Urothelium cell line (cell line): ENCODE results near the gene ITGAV.
A peak's percentile ranks its signal among the peaks of the same experiment; 100 is the strongest.

Source experiments
- DNase-seq: peaks from one replicate; pipeline ENCODE4 v3.0.0; 2011; ENCODE audit warnings: low spot score, mixed read lengths
- FAIRE-seq: peaks from 2 replicates; lab custom pipeline; 2011; peaks lifted over from hg19 to GRCh38; lab: Jason Lieb, UNC

Gene ITGAV

DNA sequence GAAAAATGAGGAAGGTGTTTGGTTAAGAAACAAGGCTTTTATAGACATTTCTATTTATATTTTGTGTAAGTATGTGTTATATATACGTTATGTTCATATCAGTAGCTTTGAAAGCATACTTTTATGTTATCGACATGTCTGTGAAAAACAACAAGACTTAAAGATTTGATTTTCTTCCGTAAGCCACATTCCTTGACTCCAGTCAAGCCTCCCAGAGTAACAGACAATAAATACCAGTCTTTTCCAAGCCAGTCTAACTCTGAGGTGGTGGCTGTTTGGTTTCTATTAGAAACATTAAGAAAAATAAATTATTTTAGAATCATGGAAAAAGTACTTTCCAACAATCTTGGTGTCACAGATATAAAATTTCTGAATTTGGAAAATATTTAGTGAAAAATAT lies 16.3 kb upstream of the ITGAV start:
- FAIRE-seq (no peak), DNase-seq (no peak)

DNA sequence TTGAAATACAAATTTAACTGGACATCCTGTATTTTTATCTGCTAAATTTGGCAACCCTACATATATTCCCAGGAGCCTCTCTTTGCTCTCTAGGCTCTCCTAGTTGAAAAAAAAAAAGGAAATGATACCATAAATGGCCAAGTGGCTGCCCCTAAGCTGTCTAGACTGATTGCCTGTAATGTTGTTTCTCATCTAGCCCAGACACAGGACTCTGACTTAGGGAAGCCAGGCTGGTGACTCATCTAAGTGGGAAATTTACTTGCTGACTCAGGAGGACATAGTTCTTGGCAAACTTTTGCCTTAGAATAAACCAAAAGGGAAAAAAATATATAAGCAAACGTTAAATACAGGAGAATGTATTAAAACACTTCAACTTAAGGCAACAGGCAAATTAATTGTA lies 14.6 kb upstream of the ITGAV start:
- DNase-seq (peak; percentile 87), FAIRE-seq (no peak)

DNA sequence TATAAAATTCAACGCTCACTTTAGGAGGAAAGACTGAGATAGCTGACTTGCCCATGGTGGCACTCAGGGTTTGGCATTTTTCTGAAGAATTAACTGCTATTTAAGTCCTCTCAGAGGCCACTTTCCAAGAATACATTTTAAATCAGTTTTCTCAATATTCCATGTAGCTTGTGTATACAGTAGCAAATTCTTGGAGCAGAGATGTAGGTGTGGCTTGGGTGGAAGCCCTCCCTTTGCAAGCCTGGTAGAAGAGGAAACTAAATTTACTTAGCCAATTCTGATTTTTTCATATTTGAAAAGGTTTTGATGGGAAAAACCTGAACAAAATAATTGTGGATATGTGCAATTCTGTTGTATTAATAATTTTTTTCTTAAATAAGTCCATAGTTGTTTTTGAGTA lies 14.0 kb upstream of the ITGAV start:
- no peak for DNase-seq
- FAIRE-seq = no peak

DNA sequence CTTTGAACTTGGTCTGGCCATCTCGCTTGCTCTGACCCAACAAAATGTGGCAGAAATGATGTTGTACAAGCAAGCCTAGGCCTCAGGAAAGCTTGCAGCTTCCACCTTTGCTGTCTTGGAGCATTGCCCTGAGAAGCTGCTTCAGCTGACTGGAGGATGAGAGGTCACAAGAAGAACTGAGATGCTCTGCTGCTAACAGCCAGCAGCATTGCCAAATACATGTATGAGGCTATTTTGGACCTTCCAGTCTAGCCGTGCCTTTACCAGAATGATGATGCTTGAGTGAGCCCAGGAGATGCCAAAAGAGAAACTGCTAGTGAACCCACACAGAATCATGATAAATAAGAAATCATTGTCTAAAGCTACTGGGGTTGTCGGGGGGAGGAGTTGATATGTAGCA lies 13.2 kb upstream of the ITGAV start:
- FAIRE-seq = no peak

DNA sequence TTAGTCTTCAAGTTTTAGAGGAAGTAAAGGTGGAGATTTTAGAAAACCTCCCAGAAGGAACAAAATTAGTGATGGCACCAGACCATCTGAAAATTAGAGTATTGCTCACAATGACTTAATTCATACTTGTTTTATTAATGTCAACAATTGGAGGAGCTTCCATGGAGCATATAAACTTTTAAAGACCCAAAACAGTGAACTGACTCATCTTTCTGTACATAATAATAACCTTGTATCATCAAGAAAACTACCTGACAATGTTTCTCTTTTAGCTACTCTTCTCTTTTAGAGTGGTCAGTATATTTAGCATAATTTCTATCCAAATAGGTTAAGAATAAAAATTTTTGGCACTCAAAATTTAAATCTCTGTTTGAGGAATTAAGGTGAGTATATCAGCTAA lies 7.2 kb upstream of the ITGAV start:
- DNase-seq (no peak), FAIRE-seq (no peak)

More for the DNA sequence above, 13.2 kb upstream of the ITGAV start:
- no peak for DNase-seq

DNA sequence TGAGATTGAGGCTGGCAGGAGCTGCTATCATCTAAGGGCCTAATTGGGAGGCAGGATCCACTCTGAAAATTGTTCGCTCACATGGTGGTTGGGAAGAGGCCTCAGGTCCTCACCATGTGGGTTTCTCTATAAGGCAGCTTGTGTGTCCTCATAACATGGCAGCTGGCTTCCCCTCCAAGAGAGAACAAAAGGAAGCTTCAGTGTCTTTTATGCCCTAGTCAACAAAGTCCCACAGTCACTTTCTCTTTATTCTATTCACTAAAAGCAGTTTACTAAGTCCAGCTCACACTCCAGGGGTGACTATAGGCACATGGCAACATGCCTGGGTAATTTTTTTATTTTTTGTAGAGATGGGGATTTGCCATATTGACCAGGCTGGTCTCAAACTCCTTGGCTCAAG lies 5.8 kb upstream of the ITGAV start:
- DNase-seq (no peak), FAIRE-seq (no peak)

DNA sequence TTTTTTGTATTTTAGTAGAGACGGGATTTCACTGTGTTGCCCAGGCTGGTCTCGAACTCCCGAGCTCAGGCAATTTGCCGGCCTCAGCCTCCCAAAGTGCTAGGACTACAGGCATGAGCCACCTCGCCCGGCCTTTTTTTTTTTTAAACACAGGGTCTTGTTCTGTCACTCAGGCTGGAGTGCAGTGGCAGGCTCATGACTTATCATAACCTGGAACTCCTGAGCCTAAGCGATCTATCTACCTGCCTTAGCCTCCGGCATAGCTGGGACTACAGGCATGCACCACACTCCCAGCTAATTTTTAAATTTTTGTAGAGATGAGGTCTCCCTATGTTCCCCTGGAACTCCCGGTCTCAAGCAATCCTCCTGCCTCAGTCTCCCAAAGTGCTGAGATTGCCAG lies 1.4 kb upstream of the ITGAV start:
- DNase-seq (no peak), FAIRE-seq (no peak)

DNA sequence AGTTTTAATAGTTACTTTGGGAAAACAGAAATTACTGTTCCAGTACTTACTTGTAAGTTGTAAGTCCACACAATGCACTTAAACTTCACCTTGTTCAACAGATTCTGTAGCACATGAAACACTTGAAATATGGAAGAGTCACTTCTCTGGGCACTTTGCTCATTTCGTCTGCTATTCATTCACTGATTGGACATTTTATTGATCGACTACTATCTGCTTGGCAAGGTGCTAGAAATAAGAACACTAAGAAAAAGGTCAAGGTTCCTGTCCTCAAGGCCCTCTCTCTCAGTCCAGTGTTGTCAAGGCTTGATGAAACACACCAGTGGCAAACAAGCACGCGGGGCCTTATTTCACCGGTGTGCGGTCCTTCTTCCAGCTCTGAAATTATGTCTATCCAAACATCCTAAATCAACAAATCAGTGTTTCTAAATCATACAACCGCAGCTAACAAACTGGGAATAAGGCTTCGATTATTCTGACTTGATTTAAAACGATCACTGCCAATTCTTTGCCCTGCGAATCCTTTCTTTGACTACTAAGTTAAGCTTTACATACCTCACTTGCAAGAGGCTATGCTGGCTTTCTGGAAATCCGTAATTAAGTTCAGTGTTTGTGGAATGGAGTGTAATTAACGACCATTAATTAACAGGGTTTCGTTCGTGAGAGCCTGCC lies 780 bp upstream of the ITGAV start:
- DNase-seq (no peak), FAIRE-seq (no peak)

DNA sequence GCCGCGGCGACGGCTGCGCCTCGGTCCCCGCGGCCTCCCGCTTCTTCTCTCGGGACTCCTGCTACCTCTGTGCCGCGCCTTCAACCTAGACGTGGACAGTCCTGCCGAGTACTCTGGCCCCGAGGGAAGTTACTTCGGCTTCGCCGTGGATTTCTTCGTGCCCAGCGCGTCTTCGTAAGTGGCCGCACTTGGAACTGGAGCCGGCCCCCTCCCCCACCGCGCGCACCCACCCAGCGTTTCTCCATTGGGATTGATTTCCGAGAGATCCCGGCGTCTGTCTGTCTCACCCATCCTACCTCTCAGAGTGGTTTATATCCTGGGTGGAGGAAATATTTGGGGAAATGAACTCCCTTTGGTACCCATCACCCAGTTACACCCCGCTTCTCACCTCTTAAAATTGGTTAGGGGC lies 498 bp downstream of the ITGAV start:
- no peak for FAIRE-seq
- DNase-seq = peak; percentile 39

DNA sequence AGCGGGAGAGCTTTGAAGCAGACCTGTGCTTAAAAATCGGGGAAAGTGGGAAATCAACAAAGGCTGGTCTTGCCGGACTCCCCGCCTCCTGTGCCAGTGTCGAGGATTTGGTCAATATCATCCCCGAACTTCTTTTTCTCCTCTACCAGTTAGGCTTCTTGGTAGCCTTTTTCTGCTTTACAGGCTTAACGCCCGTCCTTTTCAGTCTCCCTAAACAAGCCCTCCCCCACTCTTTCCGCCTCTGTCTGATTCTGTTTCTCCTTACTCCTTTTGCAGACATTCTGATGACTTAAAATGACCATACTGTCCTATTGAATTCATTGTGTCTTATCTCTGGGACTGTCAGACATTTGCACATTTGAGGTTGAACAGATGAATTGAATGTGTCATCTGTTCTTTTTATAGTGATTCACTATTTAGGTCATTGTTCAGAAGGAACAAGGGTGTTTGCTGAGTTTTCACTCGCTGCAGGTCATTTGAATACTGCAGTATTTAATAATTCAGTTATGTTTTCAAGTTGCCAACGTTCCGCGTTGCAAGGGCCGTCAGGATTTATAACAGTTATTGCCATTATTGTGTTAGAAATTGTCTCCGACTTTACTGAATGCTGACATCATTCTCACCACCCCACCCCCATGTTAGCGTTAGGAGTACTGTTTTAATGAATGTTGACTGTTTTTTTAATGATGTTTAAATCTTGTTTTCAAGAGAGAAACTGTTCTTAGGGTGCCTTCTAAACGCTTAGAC lies 1.1 kb downstream of the ITGAV start:
- DNase-seq = peak; percentile 23
- FAIRE-seq = no peak

DNA sequence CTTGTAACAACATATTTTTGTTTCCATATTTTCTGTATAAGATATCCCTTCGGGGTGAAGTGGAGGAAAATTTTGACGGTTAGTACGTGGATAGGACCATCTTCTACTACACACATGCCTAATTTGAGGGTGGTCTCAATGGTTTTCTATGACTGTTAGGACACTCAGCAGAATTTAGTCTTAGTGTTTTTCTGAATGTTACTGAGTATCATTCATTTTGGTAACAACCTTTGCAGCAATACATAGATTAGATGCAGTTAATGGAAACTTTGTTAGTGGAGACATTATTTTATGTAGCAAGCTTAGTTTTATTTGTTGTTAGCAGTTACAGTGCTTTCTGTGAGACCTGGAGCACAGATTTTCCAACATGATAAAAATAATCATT lies 1.6 kb downstream of the ITGAV start:
- no peak for DNase-seq
- FAIRE-seq = no peak

DNA sequence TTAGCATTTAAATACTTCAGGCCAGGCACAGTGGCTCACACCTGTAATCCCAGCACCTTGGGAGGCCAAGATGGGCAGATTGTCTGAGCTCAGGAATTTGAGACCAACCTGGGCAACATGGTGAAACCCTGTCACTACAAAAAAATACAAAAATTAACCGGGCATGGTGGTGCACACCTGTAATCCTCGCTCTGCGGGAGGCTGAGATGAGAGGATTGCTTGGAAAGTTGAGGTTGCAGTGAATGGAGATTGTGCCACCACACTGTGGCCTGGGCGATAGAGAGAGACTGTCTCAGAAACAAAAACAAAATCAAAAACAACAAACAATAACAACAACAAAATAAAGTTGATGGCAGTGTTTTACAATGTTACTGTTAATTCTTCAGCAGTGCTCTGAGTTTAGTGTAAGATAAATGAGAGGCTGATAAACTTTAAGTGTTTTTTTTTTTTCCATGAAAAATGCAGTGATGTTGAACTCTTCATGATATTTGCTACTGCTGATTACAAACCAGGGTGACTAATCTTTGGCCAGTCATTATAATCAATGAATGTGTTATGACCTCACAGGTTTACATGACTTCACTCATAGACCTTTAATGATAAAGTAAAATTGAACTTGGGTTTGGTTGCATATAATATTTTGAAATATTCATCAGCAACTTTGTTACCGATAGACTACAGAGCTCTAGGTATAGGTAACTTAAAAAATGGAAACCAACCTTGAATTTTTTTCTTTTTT lies 2.5 kb downstream of the ITGAV start:
- FAIRE-seq = no peak
- no peak for DNase-seq

DNA sequence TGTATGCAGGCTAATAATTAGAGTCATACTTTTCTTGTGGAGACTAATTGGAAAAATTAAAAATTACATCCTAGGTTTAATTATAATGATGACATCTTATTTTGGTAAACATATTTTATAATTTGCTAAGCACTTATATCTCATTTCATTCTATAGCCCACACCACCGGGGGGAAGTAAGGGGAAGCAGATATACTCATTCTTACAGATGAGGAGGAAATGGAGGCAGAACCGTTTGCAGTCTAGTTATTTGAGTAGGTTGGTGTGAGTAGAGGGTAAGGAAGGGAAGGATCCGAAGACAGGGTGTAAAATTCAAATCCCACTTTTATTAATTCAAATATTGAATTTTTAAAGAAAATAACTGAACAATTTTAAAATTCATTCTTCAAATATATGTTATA lies 3.7 kb downstream of the ITGAV start:
- no peak for DNase-seq
- FAIRE-seq = no peak

DNA sequence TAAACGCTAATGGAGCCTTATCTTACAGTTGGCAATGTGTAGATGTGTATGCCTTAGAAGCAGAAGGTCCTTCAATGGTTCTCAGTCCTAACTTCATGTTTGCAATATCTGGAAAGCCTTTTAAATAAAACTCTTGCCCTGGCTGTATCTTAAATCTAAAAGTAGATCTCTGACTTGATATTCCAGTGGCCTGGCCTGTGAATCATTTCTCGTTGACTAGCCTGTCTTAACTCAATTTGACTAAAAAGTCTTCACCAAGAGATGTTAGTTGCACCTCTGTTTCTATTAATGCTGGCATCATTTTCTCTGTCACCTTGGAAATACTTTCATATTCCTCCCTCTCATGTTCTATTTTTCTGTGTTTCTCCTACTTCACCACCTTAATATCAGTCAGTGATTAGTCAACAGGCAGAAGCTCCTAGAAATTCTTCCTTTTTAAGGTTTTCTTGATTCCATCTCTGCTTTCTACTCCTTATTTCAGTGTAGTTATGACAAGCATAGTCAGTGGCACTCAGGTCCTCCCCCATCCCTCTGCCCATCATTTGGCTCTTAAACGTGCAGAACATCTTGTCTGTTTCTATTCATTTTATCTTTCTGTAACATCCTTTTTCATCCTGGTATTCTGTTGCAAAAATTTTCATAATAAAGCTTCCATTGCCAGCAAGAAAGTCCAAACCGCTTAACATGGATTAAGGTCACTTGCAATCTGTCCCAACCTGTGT lies 4.3 kb downstream of the ITGAV start:
- FAIRE-seq = no peak
- no peak for DNase-seq

DNA sequence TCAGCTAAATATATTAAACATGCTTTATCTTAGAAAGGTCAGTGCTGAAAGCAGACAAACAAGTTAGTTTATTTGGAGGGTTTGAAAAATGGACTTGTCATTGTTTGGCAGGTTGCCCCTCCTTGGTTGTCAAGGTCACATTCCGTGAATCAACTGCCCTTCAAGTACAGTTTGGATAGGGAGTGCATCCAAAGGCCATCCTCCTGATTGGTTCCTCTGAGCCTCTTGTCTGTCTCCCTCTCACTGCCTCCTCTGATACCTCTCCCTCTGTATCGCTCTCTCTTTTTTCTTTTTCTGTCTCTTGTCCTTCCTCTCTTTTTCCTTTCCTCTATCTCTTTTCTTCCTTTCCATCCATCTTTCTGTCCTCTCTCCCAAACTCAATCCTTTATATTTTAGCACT lies 5.4 kb downstream of the ITGAV start:
- peak; percentile 5 for DNase-seq
- FAIRE-seq = no peak

DNA sequence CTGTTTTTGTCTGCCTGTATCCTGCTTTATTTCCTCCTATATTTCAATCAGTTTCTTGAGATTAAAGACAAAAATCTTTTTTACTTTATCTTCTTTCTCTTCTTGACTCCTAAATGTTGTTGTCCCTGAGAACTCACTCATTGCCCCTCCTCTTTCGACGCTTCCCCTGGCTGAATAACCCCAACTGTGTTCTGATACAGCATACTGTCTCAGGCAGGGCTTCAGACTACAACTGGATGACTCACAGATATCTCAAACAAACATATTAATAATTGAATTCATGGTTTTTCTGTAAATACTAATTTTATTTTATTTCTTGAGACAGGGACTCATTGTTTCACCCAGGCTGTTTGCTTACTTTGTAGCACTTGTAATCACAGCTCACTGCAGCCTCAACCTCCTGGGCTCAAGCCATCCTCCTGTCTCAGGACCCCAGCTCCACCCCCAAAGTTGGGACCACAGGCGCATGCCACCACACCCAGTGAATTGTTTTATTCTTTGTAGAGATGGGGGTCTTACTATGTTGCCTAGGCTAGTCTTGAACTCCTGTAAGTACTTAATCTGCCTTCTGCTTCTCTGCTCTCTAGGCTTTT lies 9.4 kb downstream of the ITGAV start:
- DNase-seq (no peak), FAIRE-seq (no peak)

DNA sequence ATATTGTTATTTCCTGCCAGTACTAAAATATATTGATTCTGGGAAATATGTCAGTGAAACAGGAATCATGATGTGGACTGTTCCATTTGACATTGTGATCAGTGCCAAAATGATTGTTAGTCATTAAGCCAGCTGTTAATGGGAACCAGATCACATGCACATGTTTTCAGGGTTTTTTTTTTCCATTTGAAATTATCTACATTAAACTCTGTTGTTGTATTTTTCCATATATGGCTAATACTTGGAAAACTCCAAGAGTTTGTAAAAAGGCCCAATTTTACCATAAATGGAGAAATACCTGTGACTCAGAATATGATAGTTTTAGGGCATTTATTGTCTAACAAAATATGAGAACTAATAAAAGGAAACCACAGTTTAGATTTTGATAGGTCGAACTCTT lies 13.4 kb downstream of the ITGAV start:
- DNase-seq (no peak), FAIRE-seq (no peak)

DNA sequence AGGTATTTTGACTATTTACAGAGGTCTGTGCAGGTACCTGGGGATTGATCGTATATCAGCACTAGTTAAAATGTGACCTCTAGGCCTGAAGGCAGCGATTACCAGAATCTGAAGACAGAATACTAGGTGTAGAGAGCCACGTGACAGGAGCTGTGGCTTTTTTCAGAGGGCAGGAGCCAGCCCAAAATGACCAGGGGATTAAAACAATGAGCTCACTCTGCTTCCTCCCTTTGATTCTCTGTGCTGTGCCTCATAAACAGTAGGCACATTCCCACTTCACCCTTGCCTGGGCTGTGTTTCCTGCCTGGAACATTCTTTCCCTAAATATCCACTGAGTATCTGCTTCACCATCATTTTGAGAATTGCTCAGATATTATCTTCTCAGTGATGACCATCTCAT lies 15.2 kb downstream of the ITGAV start:
- FAIRE-seq = no peak
- no peak for DNase-seq

DNA sequence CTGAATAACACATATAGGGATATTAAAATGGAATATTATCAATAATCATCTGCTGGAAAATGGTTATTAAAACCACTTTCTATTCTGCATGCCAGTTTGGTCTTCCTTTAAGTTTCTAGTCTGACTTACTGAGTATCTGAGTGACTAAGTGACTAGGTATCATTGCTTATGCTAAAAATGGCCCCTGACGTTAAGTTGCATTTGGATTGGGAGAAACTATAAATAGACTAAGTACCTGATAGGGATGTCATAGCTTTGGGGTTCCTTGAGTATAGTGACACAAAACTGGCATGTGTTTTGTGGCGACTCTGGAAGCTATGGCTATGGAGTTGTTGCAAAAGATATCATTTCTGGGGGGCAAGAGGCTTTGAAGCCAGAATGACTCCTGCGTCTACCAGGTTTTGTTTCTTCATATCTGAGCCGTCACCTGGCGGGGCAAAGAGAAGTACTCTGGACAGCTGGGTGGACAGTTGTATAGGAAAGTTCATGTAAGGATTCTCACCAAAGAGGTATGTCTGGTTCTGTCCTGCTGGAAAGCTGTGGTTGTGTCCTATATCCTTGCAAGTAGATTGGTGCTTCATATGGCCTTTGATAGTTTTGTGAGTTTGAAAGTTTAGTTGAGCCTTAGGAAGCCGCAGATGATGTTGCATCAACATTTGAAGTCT lies 17.9 kb downstream of the ITGAV start:
- DNase-seq (no peak), FAIRE-seq (no peak)

DNA sequence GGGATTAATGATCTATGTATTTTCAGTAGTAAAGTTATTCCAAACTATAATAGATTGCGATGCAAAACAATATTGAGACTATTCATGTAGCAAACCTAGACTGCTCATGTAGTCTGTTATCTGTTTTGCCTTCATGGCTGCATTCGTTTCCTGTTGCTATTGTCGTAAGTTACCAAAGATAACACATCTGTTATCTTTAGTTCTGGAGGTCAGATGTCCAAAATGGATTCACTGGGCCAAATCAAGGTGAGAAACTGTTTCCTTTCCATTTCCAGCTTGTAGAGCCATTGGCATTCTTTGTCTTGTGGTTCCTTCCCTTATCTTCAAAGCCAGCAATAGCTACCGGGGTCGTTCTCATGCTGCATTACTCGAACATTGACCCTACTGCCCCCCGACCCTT lies 20.9 kb downstream of the ITGAV start:
- no peak for FAIRE-seq
- no peak for DNase-seq

DNA sequence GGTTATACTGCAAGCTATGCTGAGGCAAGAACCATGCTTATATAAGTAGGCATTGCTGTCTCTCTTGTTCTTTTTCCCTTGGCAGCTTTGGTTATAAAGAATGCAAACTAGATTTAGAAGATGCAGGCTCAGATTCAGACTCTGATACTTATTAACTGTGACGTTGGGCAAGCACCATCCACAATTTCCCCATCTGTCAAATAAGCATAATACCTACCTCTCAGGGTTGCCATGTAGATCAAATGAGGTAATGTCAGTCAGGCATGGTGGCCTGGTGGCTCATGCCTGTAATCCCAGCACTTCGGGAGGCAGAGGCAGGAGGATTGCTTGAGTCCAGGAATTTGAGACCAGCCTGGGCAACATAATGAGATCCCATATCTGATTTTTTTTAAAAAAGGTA lies 21.7 kb downstream of the ITGAV start:
- DNase-seq = no peak
- no peak for FAIRE-seq
